ENCODE measurements around the gene RPAIN. TPM values are rescaled to one million over a fixed set of nuclear protein-coding genes. Genes with fewer than 3 reads are reported as not detected.
A peak's percentile ranks its signal among the peaks of the same experiment; 100 is the strongest.

RPAIN gene
- total and polyA plus RNA-seq, 2 of the 8 experiments (the other 6 are each of a cell fraction or from before 2014, with no cell fraction given) = 54.5 to 57.7 TPM

- H3K27me3 ChIP-seq (replicated peaks in 1 of 4; ENCODE audit: control insufficient read depth in 3 of 4, extremely low read depth in 1 of 4, insufficient read depth in 3 of 4, low read length in 3 of 4) = no peaks in the 10 kb centered on the region
- no peaks in the 10 kb centered on the region for H3K4me1 ChIP-seq (replicated peaks in 1 of 4; ENCODE audit: control insufficient read depth in 3 of 4, insufficient read depth in 4 of 4, low read length in 3 of 4)
- H2AFZ ChIP-seq (ENCODE audit: low read length) = no peak overlapping the region
- H3K9me3 ChIP-seq (ENCODE audit: insufficient read depth in 2 of 2, low read depth in 1 of 2, low read length in 1 of 2) = no peaks in the 10 kb centered on the region
- H2BK12ac ChIP-seq (ENCODE audit: low read depth, low read length) = no peak overlapping the region
- no peak overlapping the region for H2BK5ac ChIP-seq (ENCODE audit: low read depth, low read length)
- H4K20me1 ChIP-seq (replicated peaks in 1 of 2; ENCODE audit: control insufficient read depth in 1 of 2, insufficient read depth in 2 of 2, low read length in 2 of 2) = no peaks in the 10 kb centered on the region
- no peak overlapping the region for H2BK15ac ChIP-seq (ENCODE audit: low read length)
- no peak overlapping the region for H3K18ac ChIP-seq (ENCODE audit: extremely low read depth, low read length)
- FAIRE-seq = no peak
- no peak overlapping the region for H2AK5ac ChIP-seq (ENCODE audit: low read depth, low read length)
- no peak overlapping the region for H3K4me3 ChIP-seq (ENCODE audit: extremely low read depth in 1 of 4, insufficient read depth in 2 of 4, low read depth in 3 of 4, low read length in 4 of 4)
- 91% methylated on average over 6 of the region's 6 CpGs; no CpG with 5 or more reads in 1 of the 2 experiments for WGBS, 2 experiments (ENCODE audit: extremely low coverage in 1 of 2, insufficient coverage in 1 of 2, insufficient read length in 1 of 2, insufficient replicate concordance in 2 of 2, low coverage in 1 of 2, low lambda C conversion rate in 2 of 2, missing lambda C conversion rate in 1 of 2)
- no peak overlapping the region for H4K5ac ChIP-seq (ENCODE audit: insufficient read length, low read depth, low read length)
- H3K4ac ChIP-seq (replicated peaks; ENCODE audit: insufficient read length, low read depth, low read length) = no peak overlapping the region
- H2BK120ac ChIP-seq (replicated peaks; ENCODE audit: low read depth, low read length) = no peak overlapping the region
- no peak overlapping the region for H4K91ac ChIP-seq (replicated peaks; ENCODE audit: insufficient read length, low read length)
- no peak overlapping the region for H3K14ac ChIP-seq (ENCODE audit: insufficient read length)
- peak overlapping the region in 1 of 4 experiments; percentile 45; a peak in 1 of 7 replicates for H3K9ac ChIP-seq (replicated peaks in 1 of 4; ENCODE audit: extremely low read depth in 1 of 4, low read depth in 3 of 4, low read length in 3 of 4)
- no peak overlapping the region for H2BK20ac ChIP-seq (ENCODE audit: low read length)
- no peaks in the 10 kb centered on the region; the same call in 1 of the 2 replicates for H3K23me2 ChIP-seq (ENCODE audit: low read depth, low read length)
- no peak overlapping the region for H3K23ac ChIP-seq (ENCODE audit: insufficient read length)
- H3K36me3 ChIP-seq (ENCODE audit: control insufficient read depth in 2 of 4, insufficient read depth in 4 of 4, low read length in 3 of 4) = peaks cover 6 to 53% (median 23%) of the 10 kb centered on the region in 4 experiments
- H3K4me2 ChIP-seq (ENCODE audit: insufficient read depth in 1 of 2, low read depth in 2 of 2, low read length in 2 of 2) = no peak overlapping the region
- POLR2A ChIA-PET (ENCODE audit: partially characterized antibody) = interaction anchor here (0.7 to 1.1 kb wide), 2 partner anchors 60 to 181 kb away, joined by 3 read pairs; no protein-coding TSS in a partner anchor
- H3K79me2 ChIP-seq (ENCODE audit: control insufficient read depth in 1 of 2, insufficient read depth in 2 of 2, low read length in 2 of 2) = no peaks in the 10 kb centered on the region
- H3K27ac ChIP-seq (ENCODE audit: low read depth, low read length) = no peak overlapping the region
- CTCF ChIA-PET (ENCODE audit: partially characterized antibody) = interaction anchor here (0.6 to 1.0 kb wide), 2 partner anchors 86 to 126 kb away, joined by 3 read pairs; no protein-coding TSS in a partner anchor
- no peaks in the 10 kb centered on the region for H3K79me1 ChIP-seq (ENCODE audit: low read depth, low read length)
- no peak overlapping the region for H4K8ac ChIP-seq (ENCODE audit: extremely low read depth, insufficient read depth, low read length)
- no peak for DNase-seq (ENCODE audit: low read depth in 1 of 2, low spot score in 2 of 2)
- H3K56ac ChIP-seq (replicated peaks; ENCODE audit: insufficient read length, low read depth, low read length) = no peak overlapping the region
- no peak for TF ChIP-seq BRCA1 (IDR thresholded peaks at IDR 0.05; ENCODE audit: low read depth, low read length)
- TF ChIP-seq POU5F1 (IDR thresholded peaks at IDR 0.05; ENCODE audit: low read depth, low read length) = no peak
- no peak for TF ChIP-seq CHD1 (IDR thresholded peaks at IDR 0.05; ENCODE audit: low read depth, low read length)
Observed at GRCh38 chr17:5373112-5373511, 46.9 kb upstream of the RPAIN start.

Measured in H1 (cell line).